Small intestine (tissue), 16 donors: Measurements from ENCODE around the gene FBXL14. TPM values are rescaled to one million over a fixed set of nuclear protein-coding genes. Genes with fewer than 3 reads are reported as not detected.

Source experiments
- DNase-seq, 2 donors: peaks; one replicate each; pipeline versions ENCODE4 v3.0.0 to v3.0.0-alpha.2; 2013
- FAIRE-seq: peaks from 2 replicates; lab custom pipeline; 2012; peaks lifted over from hg19 to GRCh38; lab: Jason Lieb, UNC
- H3K27ac ChIP-seq, 3 donors: one replicate each; pipeline ENCODE4 v1.5.1; 2013; ENCODE audit warnings: low read length in 2 of 3, mild to moderate bottlenecking in 2 of 3, control low read depth in 1 of 3, inconsistent platforms in 1 of 3, low read depth in 1 of 3, moderate library complexity in 1 of 3
- H3K27me3 ChIP-seq, 3 donors: one replicate each; pipeline ENCODE4 v1.6.1; 2013; ENCODE audit warnings: low read length in 3 of 3, inconsistent platforms in 1 of 3; ENCODE audit not compliant: control insufficient read depth in 3 of 3, insufficient read depth in 3 of 3
- H3K36me3 ChIP-seq, 3 donors: one replicate each; pipeline ENCODE4 v1.6.1; 2013; ENCODE audit warnings: low read length in 3 of 3, inconsistent platforms in 1 of 3, low read depth in 1 of 3, mild to moderate bottlenecking in 1 of 3, moderate library complexity in 1 of 3; ENCODE audit not compliant: control insufficient read depth in 3 of 3, insufficient read depth in 2 of 3
- H3K4me1 ChIP-seq, 3 donors: one replicate each; pipeline ENCODE4 v1.6.1; 2013; ENCODE audit warnings: low read length in 2 of 3, inconsistent platforms in 1 of 3, low read depth in 1 of 3, mild to moderate bottlenecking in 1 of 3, moderate library complexity in 1 of 3; ENCODE audit not compliant: control insufficient read depth in 3 of 3, insufficient read depth in 2 of 3
- H3K4me3 ChIP-seq, 3 donors: one replicate each; pipeline ENCODE4 v1.5.1; 2013; ENCODE audit warnings: low read length in 3 of 3, control low read depth in 1 of 3, inconsistent platforms in 1 of 3, low read depth in 1 of 3, mild to moderate bottlenecking in 1 of 3, moderate library complexity in 1 of 3
- H3K9me3 ChIP-seq, 2 donors: one replicate each; pipeline ENCODE4 v1.6.1; 2013; ENCODE audit warnings: low read depth in 1 of 2, low read length in 1 of 2; ENCODE audit not compliant: control insufficient read depth in 2 of 2, insufficient read depth in 1 of 2
- WGBS, 3 donors: extraction: QIAGEN DNeasy Blood & Tissue Kit; methylation state at CpG; one replicate each; pipeline ENCODE4 v1.1.7; 2013; 5-methylcytosine and 5-hydroxymethylcytosine counted together
- long read RNA-seq, 10 donors: transcript quantifications; one replicate each; lab custom pipeline, GENCODE V29; 2026
- polyA plus RNA-seq, 4 donors: library from polyadenylated mRNA; stranded (reverse) in 3 of 4; unstranded in 1 of 4; fragments of 200-250 nt in 3 of 4; fragments of 120-200 nt in 1 of 4; gene quantifications; one replicate each; pipeline versions ENCODE4 v1.2.1 to v1.2.3, GENCODE V29; 2013
- donor health status: healthy with polysubstance abuse.
- donor health status: control.
- donor health status: control.
- donor health status: Bipolar disorder and iron deficiency.
- donor health status: healthy.

Gene FBXL14
- polyA plus RNA-seq: 10 to 100 TPM in 2 of 4 donors, 1 to 10 TPM in 2; 3.5 to 15.7 (median 8.9) TPM
- long read RNA-seq, donor 1: 0 reads
- long read RNA-seq, donor 2: 0 reads
- long read RNA-seq, donor 3: 0 reads
- long read RNA-seq, donor 4: 0 reads
- long read RNA-seq, donor 5: 0 reads
- long read RNA-seq, donor 6: 0 reads
- long read RNA-seq, donor 7: 0 reads
- long read RNA-seq, donor 8: 0 reads
- long read RNA-seq, donor 9: 0 reads
- long read RNA-seq, donor 10: 0 reads

GRCh38 chr12:1594261-1595025, at the start of gene FBXL14:
TSS of gene FBXL14 (minus strand) at chr12:1594581. CDS start at chr12:1594066, 515 bp downstream.
- H3K4me1 ChIP-seq: peaks cover 4 to 36% (median 10%) of the 10 kb centered on the region in 3 donors
- no peaks in the 10 kb centered on the region for H3K9me3 ChIP-seq
- no peaks in the 10 kb centered on the region for H3K27me3 ChIP-seq
- 0 to 1% (median 1%) methylated on average over 51 to 115 of the region's 115 CpGs for WGBS, 3 donors
- peak within 1 kb of the TSS; percentile 92 to 97 (median 93) for H3K27ac ChIP-seq
- peak within 1 kb of the TSS; percentile 68 to 80 (median 76) for H3K4me3 ChIP-seq
- DNase-seq (peak; percentile 83 to 96), FAIRE-seq (no peak)
- H3K36me3 ChIP-seq: peaks cover 0 to 7% (median 0%) of the 10 kb centered on the region in 3 donors

GRCh38 chr12:1643905-1644533, 49.6 kb upstream of the FBXL14 start:
- H3K27ac ChIP-seq: no peak overlapping the region
- peaks cover 0 to 9% (median 0%) of the 10 kb centered on the region in 3 donors for H3K4me1 ChIP-seq
- 31 to 57% (median 55%) methylated on average over 7 of the region's 7 CpGs for WGBS, 3 donors
- no peaks in the 10 kb centered on the region for H3K9me3 ChIP-seq
- no peak overlapping the region for H3K4me3 ChIP-seq
- H3K36me3 ChIP-seq: peaks cover 0 to 16% (median 0%) of the 10 kb centered on the region in 3 donors
- peaks cover 0 to 3% (median 0%) of the 10 kb centered on the region in 3 donors for H3K27me3 ChIP-seq
- FAIRE-seq (no peak), DNase-seq (no peak)

GRCh38 chr12:1643043-1643442, 48.7 kb upstream of the FBXL14 start:
- 90 to 96% (median 93%) methylated on average over 9 of the region's 9 CpGs for WGBS, 3 donors
- DNase-seq (no peak), FAIRE-seq (no peak)
- Histone ChIP-seq H3K36me3 (peaks cover 0 to 16% (median 0%) of the 10 kb centered on the region in 3 donors), H3K9me3 (no peaks in the 10 kb centered on the region), H3K4me1 (peaks cover 0 to 9% (median 0%) of the 10 kb centered on the region in 3 donors), H3K4me3 (no peak overlapping the region), H3K27ac (no peak overlapping the region), H3K27me3 (peaks cover 0 to 3% (median 0%) of the 10 kb centered on the region in 3 donors)

GRCh38 chr12:1642513-1642912, 48.1 kb upstream of the FBXL14 start:
- no peak for FAIRE-seq
- WGBS, 3 donors: 16 to 59% (median 45%) methylated on average over 7 of the region's 7 CpGs
- peak in 1 of 2 donors; percentile 48 for DNase-seq
- Histone ChIP-seq H3K27me3 (peaks cover 0 to 3% (median 0%) of the 10 kb centered on the region in 3 donors), H3K36me3 (peaks cover 0 to 16% (median 0%) of the 10 kb centered on the region in 3 donors), H3K27ac (no peak overlapping the region), H3K9me3 (no peaks in the 10 kb centered on the region), H3K4me1 (peaks cover 0 to 9% (median 0%) of the 10 kb centered on the region in 3 donors), H3K4me3 (no peak overlapping the region)

GRCh38 chr12:1640328-1641234, 46.2 kb upstream of the FBXL14 start:
- Histone ChIP-seq H3K27ac (no peak overlapping the region), H3K36me3 (peaks cover 0 to 4% (median 0%) of the 10 kb centered on the region in 3 donors), H3K9me3 (no peaks in the 10 kb centered on the region), H3K4me3 (no peak overlapping the region), H3K4me1 (peaks cover 0 to 9% (median 0%) of the 10 kb centered on the region in 3 donors), H3K27me3 (peaks cover 0 to 3% (median 0%) of the 10 kb centered on the region in 3 donors)
- WGBS, 3 donors: 83 to 91% (median 85%) methylated on average over 17 to 18 of the region's 18 CpGs
- FAIRE-seq (no peak), DNase-seq (no peak)

- no peak overlapping the region for H3K4me3 ChIP-seq
- peaks cover 0 to 10% (median 0%) of the 10 kb centered on the region in 3 donors for H3K4me1 ChIP-seq
- no peak for DNase-seq
- no peaks in the 10 kb centered on the region for H3K9me3 ChIP-seq
- WGBS, 3 donors: 87 to 92% (median 91%) methylated on average over 38 to 40 of the region's 40 CpGs
- no peak for FAIRE-seq
- peaks cover 0 to 3% (median 0%) of the 10 kb centered on the region in 3 donors for H3K27me3 ChIP-seq
- H3K27ac ChIP-seq: no peak overlapping the region
- peaks cover 0 to 4% (median 0%) of the 10 kb centered on the region in 3 donors for H3K36me3 ChIP-seq
Measured at GRCh38 chr12:1639538-1639937, 45.2 kb upstream of the FBXL14 start.

GRCh38 chr12:1638203-1638602, 43.8 kb upstream of the FBXL14 start:
- no peak overlapping the region for H3K27ac ChIP-seq
- H3K27me3 ChIP-seq: peaks cover 0 to 3% (median 0%) of the 10 kb centered on the region in 3 donors
- FAIRE-seq (no peak), DNase-seq (no peak)
- H3K4me1 ChIP-seq: peaks cover 0 to 23% (median 4%) of the 10 kb centered on the region in 3 donors
- peaks cover 0 to 4% (median 0%) of the 10 kb centered on the region in 3 donors for H3K36me3 ChIP-seq
- no peaks in the 10 kb centered on the region for H3K9me3 ChIP-seq
- no peak overlapping the region for H3K4me3 ChIP-seq
- 72 to 88% (median 78%) methylated on average over 5 of the region's 5 CpGs for WGBS, 3 donors
